NB4 (cell line): ENCODE results near the gene DLG2.
A peak's percentile ranks its signal among the peaks of the same experiment; 100 is the strongest.

Experiments
- DNase-seq: peaks from one replicate; pipeline ENCODE4 v3.0.0; 2010; ENCODE audit warnings: low read depth
- H3K4me3 ChIP-seq: one replicate; pipeline ENCODE4 v1.5.1; 2011; ENCODE audit warnings: mild to moderate bottlenecking, low read depth, low read length, moderate library complexity
- MYC ChIP-seq: IDR thresholded peaks from 2 replicates; pipeline ENCODE4 v1.6.1; 2011; ENCODE audit warnings: low read depth, low read length
- POLR2A ChIP-seq: IDR thresholded peaks from 2 replicates; pipeline ENCODE4 v1.6.1; 2011; ENCODE audit warnings: mild to moderate bottlenecking; ENCODE audit not compliant: insufficient read length; ENCODE audit errors: extremely low read depth
- TF ChIP-seq, protein P1 (sequence below): IDR thresholded peaks from one replicate; pipeline ENCODE4 v1.5.1; 2012; ENCODE audit warnings: low read depth, low read length
- TF ChIP-seq, protein P2 (sequence below): IDR thresholded peaks from 2 replicates; pipeline ENCODE4 v1.6.1; 2011; ENCODE audit warnings: low read depth, low read length

The DLG2 gene

GRCh38 chr11:83819931-83820549, 1807.1 kb downstream of the DLG2 start:
- TF ChIP-seq, protein P1, sequence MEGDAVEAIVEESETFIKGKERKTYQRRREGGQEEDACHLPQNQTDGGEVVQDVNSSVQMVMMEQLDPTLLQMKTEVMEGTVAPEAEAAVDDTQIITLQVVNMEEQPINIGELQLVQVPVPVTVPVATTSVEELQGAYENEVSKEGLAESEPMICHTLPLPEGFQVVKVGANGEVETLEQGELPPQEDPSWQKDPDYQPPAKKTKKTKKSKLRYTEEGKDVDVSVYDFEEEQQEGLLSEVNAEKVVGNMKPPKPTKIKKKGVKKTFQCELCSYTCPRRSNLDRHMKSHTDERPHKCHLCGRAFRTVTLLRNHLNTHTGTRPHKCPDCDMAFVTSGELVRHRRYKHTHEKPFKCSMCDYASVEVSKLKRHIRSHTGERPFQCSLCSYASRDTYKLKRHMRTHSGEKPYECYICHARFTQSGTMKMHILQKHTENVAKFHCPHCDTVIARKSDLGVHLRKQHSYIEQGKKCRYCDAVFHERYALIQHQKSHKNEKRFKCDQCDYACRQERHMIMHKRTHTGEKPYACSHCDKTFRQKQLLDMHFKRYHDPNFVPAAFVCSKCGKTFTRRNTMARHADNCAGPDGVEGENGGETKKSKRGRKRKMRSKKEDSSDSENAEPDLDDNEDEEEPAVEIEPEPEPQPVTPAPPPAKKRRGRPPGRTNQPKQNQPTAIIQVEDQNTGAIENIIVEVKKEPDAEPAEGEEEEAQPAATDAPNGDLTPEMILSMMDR, result peak; percentile 3
- no peak for TF ChIP-seq POLR2A
- DNase-seq, result peak; percentile 58
- no peak overlapping the region for H3K4me3 ChIP-seq

- TF ChIP-seq MYC, result no peak
- TF ChIP-seq, protein P1, result no peak
- TF ChIP-seq, protein P2, sequence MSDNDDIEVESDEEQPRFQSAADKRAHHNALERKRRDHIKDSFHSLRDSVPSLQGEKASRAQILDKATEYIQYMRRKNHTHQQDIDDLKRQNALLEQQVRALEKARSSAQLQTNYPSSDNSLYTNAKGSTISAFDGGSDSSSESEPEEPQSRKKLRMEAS, result no peak
- TF ChIP-seq POLR2A, result no peak
- no peak overlapping the region for H3K4me3 ChIP-seq
- no peak for DNase-seq
Measured at GRCh38 chr11:83818349-83818748, 1808.8 kb downstream of the DLG2 start.

DNA sequence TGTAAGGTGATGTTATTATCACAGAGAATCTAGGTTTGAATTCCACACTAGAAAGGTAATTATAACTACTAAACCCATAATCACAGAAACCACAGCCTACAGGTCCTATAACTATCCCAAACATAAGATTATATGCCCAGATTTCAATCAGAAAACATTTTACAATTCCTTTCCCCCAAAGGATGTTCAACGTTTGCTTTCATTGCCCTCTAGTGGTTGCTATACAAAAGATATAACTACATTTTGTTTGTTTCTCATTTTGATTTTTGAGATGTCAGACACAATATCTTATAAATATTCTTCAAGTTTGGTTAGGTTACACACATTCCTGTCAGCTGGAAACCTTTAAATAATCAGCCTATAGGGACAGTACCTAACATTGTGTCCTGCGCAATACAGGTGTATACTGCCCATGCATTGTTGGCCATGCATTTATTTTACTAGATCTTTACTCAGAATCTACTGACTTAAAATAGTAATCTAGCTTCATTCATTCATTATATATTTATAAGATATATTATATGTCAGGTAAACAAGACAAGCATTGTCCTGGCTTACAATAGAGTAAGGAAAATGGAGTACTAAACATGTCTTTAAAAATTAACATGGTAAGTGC, 1810.5 kb downstream of the DLG2 start:
- DNase-seq, result peak; percentile 39
- TF ChIP-seq, protein P1, result peak; percentile 37
- TF ChIP-seq, protein P2, result no peak
- TF ChIP-seq POLR2A (no peak), MYC (no peak)
- H3K4me3 ChIP-seq, result no peak overlapping the region

GRCh38 chr11:83815736-83816135, 1811.4 kb downstream of the DLG2 start:
- no peak for DNase-seq
- TF ChIP-seq MYC (no peak), POLR2A (no peak)
- TF ChIP-seq, protein P2, result no peak
- TF ChIP-seq, protein P1, result no peak
- H3K4me3 ChIP-seq, result no peak overlapping the region

GRCh38 chr11:83813296-83813695, 1813.8 kb downstream of the DLG2 start:
- no peak overlapping the region for H3K4me3 ChIP-seq
- TF ChIP-seq MYC, result no peak
- TF ChIP-seq, protein P1, result no peak
- TF ChIP-seq POLR2A, result no peak
- TF ChIP-seq, protein P2, result no peak
- DNase-seq, result no peak

DNA sequence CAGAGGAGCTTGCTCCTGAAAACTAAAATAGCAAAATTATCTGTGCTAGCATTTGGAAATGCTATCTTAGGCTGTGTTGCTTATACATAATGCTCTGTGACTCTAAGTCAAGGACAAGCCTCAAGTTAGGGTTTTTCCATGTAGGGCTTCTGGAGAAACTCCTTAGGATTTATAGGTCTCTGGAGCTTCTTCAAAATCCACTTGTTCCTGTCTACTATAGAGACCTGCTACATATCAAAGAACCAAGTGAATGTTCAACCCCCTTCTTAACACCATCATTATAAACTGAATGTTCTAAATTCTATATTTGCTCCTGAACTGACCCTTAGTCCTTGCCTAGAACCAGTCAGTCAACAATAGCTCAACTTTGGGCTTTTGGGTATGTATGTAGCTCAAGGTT, 1817.9 kb downstream of the DLG2 start:
- H3K4me3 ChIP-seq, result no peak overlapping the region
- TF ChIP-seq MYC, result no peak
- TF ChIP-seq, protein P1, result no peak
- no peak for DNase-seq
